Esophagus muscularis mucosa (tissue), 4 donors: ENCODE measurements around the gene GRK4. TPM values are rescaled to one million over a fixed set of nuclear protein-coding genes. Genes with fewer than 3 reads are reported as not detected.
A peak's percentile ranks its signal among the peaks of the same experiment; 100 is the strongest.

ENCODE experiments used
- DNase-seq: peaks from one replicate; pipeline ENCODE4 v3.0.0-alpha.2; 2017; ENCODE audit errors: extremely low spot score
- H3K27ac ChIP-seq, 4 donors: fragments of 200-600 bp; sonication (generic); replicated peaks in 1 of 4; 1 replicate in 3 of 4; 2 replicates in 1 of 4; pipeline ENCODE4 v1.5.1; 2016 to 2019; ENCODE audit warnings: mild to moderate bottlenecking in 1 of 4
- H3K27me3 ChIP-seq, 4 donors: fragments of 200-600 bp; sonication (generic); one replicate each; pipeline versions ENCODE4 v1.5.1 to v1.6.0; 2016 to 2019
- H3K36me3 ChIP-seq, 4 donors: fragments of 200-600 bp; sonication (generic); one replicate each; pipeline ENCODE4 v1.5.1; 2016 to 2019
- H3K4me1 ChIP-seq, 4 donors: fragments of 200-600 bp; sonication (generic); one replicate each; pipeline ENCODE4 v1.5.1; 2016 to 2019
- H3K4me3 ChIP-seq, 4 donors: fragments of 200-600 bp; sonication (generic); 1 replicate in 2 of 4; 2 replicates in 2 of 4; pipeline ENCODE4 v1.5.1; 2016 to 2019; ENCODE audit warnings: mild to moderate bottlenecking in 4 of 4, moderate library complexity in 1 of 4
- H3K9me3 ChIP-seq, 4 donors: fragments of 200-600 bp; sonication (generic); 1 replicate in 3 of 4; 2 replicates in 1 of 4; pipeline ENCODE4 v1.5.1; 2016 to 2019
- EP300 ChIP-seq: sonication (generic); formaldehyde crosslinking; IDR thresholded peaks from one replicate; pipeline ENCODE4 v1.6.1; 2017; ENCODE audit warnings: antibody characterized with exemption
- POLR2A ChIP-seq: fragments of 450-650 bp; IDR thresholded peaks from one replicate; pipeline ENCODE4 v1.6.1; 2017; ENCODE audit warnings: antibody characterized with exemption, moderate library complexity, mild to moderate bottlenecking, low read depth
- POLR2AphosphoS5 ChIP-seq, 2 donors: sonication (generic); formaldehyde crosslinking; IDR thresholded peaks; one replicate each; pipeline ENCODE4 v1.6.1; 2017; ENCODE audit warnings: antibody characterized with exemption in 2 of 2
- WGBS: methylation state at CpG from one replicate; pipeline ENCODE4 v1.1.5; 2018; 5-methylcytosine and 5-hydroxymethylcytosine counted together
- intact Hi-C: fragments of 100-400 bp; cut with DNase I; formaldehyde crosslinking; loops from one replicate; pipeline ENCODE4 v1.15.1; 2023
- total RNA-seq, 4 donors: library from RNA; depleted of rRNA; stranded (reverse); fragments of >200 nt; gene quantifications; one replicate each; pipeline versions ENCODE4 v1.1.0 to v1.2.1, GENCODE V29; 2016
- TF ChIP-seq, protein P1 (sequence below), 3 experiments: fragments of 200-600 bp in 2 of 3; fragments of 450-650 bp in 1 of 3; sonication (generic) in 2 of 3; IDR thresholded peaks; one replicate each; pipeline ENCODE4 v1.5.1; 2017 to 2019; ENCODE audit warnings: antibody characterized with exemption in 3 of 3, mild to moderate bottlenecking in 2 of 3, moderate library complexity in 1 of 3

The GRK4 gene
- total RNA-seq, 4 donors from 2014 or later, result 4.8 to 8.0 (median 6.4) TPM

DNA sequence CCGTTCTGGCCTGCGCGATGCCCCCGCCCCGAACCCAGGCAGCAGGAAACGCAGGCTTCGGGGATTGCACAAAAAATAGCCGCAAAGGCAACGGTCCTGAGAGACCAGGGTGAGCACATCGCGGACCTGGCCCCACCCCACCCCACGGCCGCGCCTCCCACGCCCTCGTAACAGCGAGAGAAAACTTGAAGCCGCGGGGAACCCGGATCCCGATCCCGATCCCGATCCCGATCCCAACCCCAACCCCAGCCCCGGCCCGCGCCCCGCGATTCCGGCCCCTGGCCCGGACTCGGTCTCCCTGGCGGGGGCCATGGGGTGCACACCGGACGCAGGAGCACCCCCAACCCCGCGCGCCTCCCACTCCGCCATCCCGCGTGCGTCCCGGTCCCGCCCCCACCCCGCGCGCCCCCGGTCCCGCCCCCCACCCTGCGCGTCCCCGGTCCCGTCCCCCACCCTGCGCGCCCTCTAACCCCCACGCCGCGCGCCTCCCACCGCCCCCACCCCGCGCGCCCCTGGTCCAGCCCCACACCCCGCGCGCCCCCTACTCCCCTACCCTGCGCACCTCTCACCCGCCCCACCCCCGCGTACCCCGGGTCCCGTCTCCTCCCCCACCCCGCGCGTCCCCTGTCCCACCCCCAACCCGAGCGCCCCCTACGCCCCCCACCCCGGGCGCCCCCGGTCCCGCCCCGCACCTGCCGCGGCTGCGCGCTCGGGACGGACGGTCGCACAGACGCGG lies 29.1 kb upstream of the GRK4 start:
- peaks cover 22 to 54% (median 46%) of the 10 kb centered on the region in 4 donors for H3K36me3 ChIP-seq
- H3K27me3 ChIP-seq, result no peaks in the 10 kb centered on the region
- DNase-seq, result peak; percentile 94
- H3K4me3 ChIP-seq, result peak overlapping the region; percentile 82 to 97 (median 90)
- H3K9me3 ChIP-seq, result no peaks in the 10 kb centered on the region
- TF ChIP-seq POLR2A, result no peak
- TF ChIP-seq, protein P1, sequence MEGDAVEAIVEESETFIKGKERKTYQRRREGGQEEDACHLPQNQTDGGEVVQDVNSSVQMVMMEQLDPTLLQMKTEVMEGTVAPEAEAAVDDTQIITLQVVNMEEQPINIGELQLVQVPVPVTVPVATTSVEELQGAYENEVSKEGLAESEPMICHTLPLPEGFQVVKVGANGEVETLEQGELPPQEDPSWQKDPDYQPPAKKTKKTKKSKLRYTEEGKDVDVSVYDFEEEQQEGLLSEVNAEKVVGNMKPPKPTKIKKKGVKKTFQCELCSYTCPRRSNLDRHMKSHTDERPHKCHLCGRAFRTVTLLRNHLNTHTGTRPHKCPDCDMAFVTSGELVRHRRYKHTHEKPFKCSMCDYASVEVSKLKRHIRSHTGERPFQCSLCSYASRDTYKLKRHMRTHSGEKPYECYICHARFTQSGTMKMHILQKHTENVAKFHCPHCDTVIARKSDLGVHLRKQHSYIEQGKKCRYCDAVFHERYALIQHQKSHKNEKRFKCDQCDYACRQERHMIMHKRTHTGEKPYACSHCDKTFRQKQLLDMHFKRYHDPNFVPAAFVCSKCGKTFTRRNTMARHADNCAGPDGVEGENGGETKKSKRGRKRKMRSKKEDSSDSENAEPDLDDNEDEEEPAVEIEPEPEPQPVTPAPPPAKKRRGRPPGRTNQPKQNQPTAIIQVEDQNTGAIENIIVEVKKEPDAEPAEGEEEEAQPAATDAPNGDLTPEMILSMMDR (IDR thresholded peaks at IDR 0.05), result no peak
- TF ChIP-seq EP300, result no peak
- no peak for TF ChIP-seq POLR2AphosphoS5 (IDR thresholded peaks at IDR 0.05)
- H3K4me1 ChIP-seq, result peaks cover 55 to 65% (median 64%) of the 10 kb centered on the region in 4 donors
- WGBS, result no CpG with 5 or more reads among the region's 93 CpGs
- H3K27ac ChIP-seq, result peak overlapping the region; percentile 80 to 96 (median 94)
- intact Hi-C loops, result loop anchor here (2.0 to 10.0 kb wide), 2 partner anchors 91 to 169 kb away; partner anchors contain the start of gene ADD1

DNA sequence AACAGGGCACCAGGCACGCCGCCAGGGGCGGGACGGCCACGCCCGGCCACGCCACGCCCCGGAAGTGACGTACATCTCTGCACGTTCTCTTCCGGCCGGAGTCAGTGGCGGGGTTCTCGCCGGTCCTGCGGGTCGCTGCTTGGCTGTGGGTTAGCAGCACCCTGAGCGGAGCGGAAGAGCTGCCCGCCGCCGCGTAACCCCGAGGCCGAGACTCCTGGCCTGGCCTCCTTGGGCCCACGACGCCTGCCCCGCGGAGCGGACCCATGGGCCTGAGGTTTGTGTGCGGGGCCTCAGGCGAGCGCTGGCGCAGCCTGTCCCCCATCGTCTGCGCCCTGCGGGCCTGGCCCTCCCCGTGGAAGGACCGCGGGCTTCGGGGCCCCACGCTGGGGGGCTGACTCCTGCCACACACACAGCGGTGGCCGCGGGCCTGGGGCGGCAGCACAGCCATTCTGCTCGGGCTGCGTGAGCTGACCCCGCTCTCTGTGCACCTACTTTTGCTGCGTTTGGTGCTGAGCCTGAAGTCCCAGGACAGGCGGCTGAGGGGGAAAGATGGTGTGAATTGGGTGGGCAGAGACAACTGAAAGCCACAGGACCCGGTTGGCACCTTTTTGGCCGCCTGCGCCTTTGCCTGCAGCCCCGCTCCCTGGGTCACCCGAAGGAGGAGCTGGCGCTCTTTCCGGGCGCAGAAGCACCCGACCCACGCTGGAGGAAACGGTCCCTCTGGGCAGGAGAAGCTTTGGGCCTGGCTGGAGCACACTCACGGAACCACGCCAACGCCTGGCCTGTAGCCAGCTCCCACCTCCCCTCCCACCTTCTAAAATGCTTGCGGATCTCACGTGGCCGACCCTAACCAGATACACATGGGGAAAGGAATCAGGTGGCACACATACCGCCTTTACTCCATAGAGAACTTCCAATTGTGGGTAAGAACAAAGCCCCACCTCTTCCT lies 28.3 kb upstream of the GRK4 start:
- WGBS, result 2% methylated on average over 5 of the region's 70 CpGs
- DNase-seq, result peak; percentile 98
- H3K36me3 ChIP-seq, result peaks cover 21 to 54% (median 47%) of the 10 kb centered on the region in 4 donors

DNA sequence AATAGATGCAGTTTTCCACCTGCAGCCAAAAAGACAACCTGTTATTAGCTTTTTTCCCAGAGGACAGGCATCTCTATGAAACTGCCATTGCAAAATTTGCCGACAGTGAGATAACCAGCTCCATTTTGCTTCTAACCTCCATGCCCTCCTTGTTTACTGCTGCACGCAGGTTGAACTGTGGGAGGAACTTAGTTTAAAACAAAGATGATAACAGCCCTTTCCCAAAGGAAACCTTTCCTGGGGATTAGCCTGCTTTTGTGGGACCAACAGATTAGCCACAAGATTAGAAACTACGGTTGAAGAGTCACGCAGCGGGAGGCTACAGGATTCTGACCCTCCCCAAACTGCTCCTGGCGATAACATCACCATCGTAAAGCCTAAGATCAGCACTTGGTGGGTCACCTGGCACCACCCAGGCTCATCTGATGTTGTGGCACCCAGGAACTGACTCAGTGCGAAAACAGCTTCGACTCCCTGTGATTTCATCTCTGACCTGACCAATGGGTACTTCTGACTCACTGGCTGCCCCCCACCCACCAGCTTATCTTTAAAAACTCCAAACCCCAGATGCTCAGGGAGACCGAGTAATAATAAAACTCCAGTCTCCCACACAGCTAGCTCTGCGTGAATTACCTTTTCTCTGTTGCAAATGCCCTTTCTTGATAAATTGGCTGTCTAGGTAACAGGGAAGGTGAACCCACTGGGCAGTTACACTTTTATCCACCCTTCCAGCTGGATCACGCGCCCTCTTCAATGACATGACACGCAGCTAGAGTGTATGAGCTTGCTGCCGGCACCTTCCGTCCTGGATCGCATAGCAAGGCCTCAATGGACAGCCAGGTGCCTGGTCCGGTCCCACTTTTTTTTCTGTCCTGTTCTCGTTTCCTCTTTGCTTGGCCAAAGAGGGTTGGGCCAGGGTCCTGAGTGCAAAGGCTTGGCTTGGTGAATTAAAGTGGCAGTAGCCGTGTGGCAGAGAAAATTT lies 27.3 kb upstream of the GRK4 start:
- intact Hi-C loops, result loop anchor here (2.0 to 10.0 kb wide), 2 partner anchors 93 to 171 kb away; partner anchors contain the start of gene ADD1
- peaks cover 46 to 55% (median 55%) of the 10 kb centered on the region in 4 donors for H3K4me1 ChIP-seq
- H3K27me3 ChIP-seq, result no peaks in the 10 kb centered on the region
- TF ChIP-seq, protein P1 (IDR thresholded peaks at IDR 0.05), result no peak
- TF ChIP-seq EP300 (no peak), POLR2AphosphoS5 (IDR thresholded peaks at IDR 0.05) (no peak), POLR2A (no peak)
- DNase-seq, result no peak
- no peaks in the 10 kb centered on the region for H3K9me3 ChIP-seq
- peaks cover 27 to 54% (median 47%) of the 10 kb centered on the region in 4 donors for H3K36me3 ChIP-seq
- peak overlapping the region; percentile 80 to 96 (median 94) for H3K27ac ChIP-seq
- peak overlapping the region; percentile 82 to 97 (median 90) for H3K4me3 ChIP-seq
- WGBS, result 79% methylated on average over 19 of the region's 20 CpGs

More for the DNA sequence above, 28.3 kb upstream of the GRK4 start:
- Histone ChIP-seq H3K4me1 (peaks cover 55 to 64% (median 64%) of the 10 kb centered on the region in 4 donors), H3K27me3 (no peaks in the 10 kb centered on the region), H3K9me3 (no peaks in the 10 kb centered on the region), H3K4me3 (peak overlapping the region; percentile 82 to 97 (median 90)), H3K27ac (peak overlapping the region; percentile 80 to 96 (median 94))
- TF ChIP-seq EP300 (no peak), POLR2A (peak; percentile 91), POLR2AphosphoS5 (IDR thresholded peaks at IDR 0.05) (peak; percentile 97 to 99)
- TF ChIP-seq, protein P1 (IDR thresholded peaks at IDR 0.05), result peak in 1 of 3 experiments; percentile 7
- intact Hi-C loops, result loop anchor here (2.0 to 10.0 kb wide), 2 partner anchors 92 to 170 kb away; partner anchors contain the start of gene ADD1

DNA sequence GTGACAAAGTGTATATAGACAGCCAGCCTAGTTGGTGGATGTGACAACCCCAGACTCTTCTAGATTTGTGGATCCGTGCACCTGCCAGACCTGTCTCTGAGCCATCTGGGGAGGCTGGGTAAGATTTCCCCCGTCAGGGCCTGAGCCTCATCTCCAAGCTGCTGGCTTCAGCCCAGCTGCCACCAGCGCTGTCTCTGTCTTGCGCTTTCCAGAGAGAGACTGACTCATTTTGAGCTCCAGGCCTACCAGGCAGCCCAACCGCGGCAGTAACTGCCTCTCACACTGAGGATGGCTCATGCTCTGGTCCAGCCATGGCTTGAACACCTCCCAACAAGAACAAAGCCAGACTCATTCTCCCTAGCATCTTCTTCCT lies 26.6 kb upstream of the GRK4 start:
- TF ChIP-seq POLR2AphosphoS5 (IDR thresholded peaks at IDR 0.05), result no peak
- no peak for TF ChIP-seq POLR2A
- TF ChIP-seq, protein P1 (IDR thresholded peaks at IDR 0.05), result no peak
- TF ChIP-seq EP300, result no peak
- Histone ChIP-seq H3K27ac (no peak overlapping the region), H3K4me3 (no peak overlapping the region), H3K36me3 (peaks cover 34 to 54% (median 48%) of the 10 kb centered on the region in 4 donors), H3K4me1 (peaks cover 39 to 48% (median 48%) of the 10 kb centered on the region in 4 donors), H3K27me3 (no peaks in the 10 kb centered on the region), H3K9me3 (no peaks in the 10 kb centered on the region)
- intact Hi-C loops, result loop anchor here (10.0 kb wide), 1 partner anchor 172 kb away; no protein-coding TSS in a partner anchor
- no peak for DNase-seq
- WGBS, result 64% methylated on average over 6 of the region's 6 CpGs
